HG03025 (cell line): ENCODE data around the gene NPY4R2.
"Not testable (repeated sequence)": the region's sequence is repeated elsewhere in the genome, so short reads cannot be mapped to it uniquely, and the experiment has no call there.

ENCODE experiments used
- ATAC-seq: cut with Tn5 transposase; IDR thresholded peaks from one replicate; pipeline ENCODE4 v1.9.1; 2021; ENCODE audit warnings: mild to moderate bottlenecking, moderate library complexity; ENCODE audit not compliant: unreplicated experiment, low FRiP score

NPY4R2 gene

DNA sequence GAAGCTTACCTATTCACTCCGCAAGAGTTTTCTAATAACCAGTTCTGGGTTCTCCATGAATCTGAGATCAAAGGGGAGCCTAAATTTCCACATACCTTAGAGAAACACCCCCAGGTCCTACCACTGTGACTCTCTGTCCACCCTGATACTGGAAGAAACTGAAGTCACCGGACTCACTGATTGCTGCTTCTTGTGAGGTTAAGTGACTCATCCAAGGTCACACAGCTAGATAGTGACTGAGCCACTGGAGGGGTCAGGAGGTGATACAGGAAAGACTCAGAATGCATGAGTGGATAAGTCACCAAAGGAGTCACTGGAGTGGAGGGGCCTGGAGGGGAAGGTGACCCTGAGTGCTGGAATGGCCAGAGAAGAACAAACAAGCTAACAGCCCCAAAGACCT is 9.8 kb downstream of the NPY4R2 start:
- ATAC-seq, result not testable (repeated sequence)

DNA sequence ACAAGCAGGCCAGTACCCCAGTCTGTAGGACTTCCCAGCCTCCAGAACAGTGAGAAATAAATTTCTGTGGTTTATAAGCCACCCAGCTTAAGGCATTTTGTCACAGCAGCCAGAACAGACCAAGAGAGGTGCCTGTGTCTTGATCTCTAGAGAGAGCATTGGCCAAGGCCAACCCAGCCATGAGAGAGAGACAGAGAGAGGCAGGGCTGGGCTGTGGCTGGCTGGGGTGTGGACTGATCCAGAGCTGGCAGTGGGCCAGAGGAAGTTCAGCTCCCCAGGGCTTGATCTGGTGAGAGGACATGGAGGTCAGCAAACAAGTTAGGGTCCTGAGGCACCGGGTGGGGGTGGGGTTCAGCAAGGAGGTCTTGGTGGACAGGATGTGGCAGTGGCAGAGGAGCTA is 14.4 kb downstream of the NPY4R2 start:
- ATAC-seq, result not testable (repeated sequence)

GRCh38 chr10:47933462-47933861 is 15.0 kb downstream of the NPY4R2 start:
- not testable (repeated sequence) for ATAC-seq

DNA sequence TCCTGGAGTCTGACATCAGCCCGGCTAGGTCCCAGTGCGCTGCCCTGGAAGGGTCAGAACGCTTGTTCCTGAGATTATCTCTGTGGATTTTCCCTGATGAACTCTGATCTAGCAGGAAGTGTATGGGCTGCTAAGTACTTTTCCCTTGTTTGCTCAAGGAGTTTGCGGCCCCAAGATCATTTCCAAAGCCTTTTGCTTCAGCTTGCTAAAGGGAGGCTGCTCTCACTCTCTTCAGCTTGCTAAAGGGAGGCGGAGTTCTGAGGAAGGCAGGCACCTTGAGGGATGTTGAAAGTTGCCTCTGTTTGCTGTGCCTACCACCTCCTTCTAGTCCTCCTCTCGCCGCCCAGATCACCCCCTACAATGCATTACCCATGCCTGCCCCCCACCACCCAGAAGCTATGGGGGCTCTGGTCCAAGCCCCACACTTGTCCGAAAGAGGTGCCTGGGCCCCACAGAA is 18.3 kb downstream of the NPY4R2 start:
- ATAC-seq, result not testable (repeated sequence)

DNA sequence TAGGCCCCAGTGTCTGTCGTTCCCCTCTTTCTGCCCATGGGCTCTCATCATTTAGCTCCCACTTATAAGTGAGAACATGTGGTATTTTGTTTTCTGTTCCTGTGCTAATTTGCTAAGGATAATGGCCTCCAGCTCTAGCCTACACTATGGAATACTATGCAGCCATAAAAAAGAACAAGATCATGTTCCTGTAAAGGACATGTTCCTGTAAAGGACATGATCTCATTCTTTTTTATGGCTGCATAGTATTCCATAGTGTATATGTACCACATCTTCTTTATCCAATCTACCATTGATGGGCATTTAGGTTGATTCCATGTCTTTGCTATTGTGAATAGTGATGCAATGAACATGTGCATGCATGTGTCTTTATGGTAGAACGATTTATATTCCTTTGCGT is 19.2 kb downstream of the NPY4R2 start:
- ATAC-seq, result not testable (repeated sequence)

DNA sequence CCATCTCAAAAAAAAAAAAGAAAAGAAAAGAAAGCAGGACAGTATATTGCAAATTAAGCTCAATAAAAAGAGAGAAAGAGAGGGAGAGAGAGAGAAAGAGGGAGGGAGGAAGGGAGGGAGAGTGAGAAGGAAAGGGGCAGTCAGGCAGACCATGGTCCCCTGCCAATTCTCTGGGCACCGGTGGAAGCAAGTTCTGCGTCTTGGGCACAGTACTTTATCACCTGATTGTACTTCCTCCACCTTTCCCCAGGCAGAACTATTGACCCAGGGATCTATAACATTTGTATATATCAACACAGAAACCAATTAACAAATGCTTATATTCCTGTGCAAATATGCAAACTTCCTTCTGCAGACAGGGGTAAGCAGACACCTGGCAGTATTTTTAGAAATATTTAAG is 22.4 kb downstream of the NPY4R2 start:
- not testable (repeated sequence) for ATAC-seq

DNA sequence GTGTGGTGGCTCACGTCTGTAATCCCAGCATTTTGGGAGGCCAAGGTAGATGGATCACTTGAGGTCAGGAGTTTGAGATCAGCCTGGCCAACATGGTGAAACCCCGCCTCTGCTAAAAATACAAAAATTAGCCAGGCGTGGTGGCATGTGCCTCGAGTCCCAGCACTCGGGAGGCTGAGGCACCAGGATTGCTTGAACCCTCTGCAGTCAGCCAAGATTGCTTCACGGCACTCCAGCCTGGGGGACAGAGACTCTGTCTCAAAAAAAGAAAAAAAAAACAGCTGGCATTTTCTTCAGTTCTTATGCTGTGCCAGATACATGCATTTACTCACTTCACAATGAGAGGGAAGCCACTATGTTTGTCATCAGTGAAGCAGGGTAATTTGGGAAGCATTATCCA is 22.9 kb downstream of the NPY4R2 start:
- ATAC-seq, result not testable (repeated sequence)

DNA sequence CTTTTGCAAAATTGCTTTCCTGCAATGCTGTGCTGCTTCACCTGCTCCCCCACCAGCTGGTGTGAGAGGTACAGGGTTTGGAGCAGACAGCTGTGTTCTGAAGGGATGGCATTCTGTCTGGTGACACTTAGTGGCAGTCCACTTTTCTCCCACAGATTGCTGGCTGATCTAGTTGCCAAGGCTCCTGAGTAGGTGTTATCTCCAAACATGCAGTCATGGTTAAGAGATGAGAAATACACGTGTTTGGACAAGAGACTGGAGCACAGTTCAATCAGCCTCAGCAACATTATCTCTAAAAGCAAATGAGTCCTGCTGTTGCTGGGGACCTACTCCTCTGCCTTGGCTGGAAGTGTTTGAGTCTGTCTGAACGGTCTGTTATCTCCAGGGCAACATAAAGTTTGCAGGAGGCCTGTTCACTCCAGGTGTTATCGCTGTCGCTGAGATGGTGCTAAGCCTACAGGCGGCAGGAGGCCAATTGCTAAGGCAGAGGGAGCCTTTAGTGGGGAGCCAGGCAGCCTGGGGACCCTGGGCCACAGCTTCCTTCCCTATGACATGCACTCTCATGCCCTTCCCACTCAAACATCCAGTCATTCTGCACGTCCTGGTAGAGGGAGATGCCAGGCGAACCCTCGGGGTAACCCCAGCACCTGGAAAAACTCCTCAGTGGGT is 24.0 kb downstream of the NPY4R2 start:
- ATAC-seq, result not testable (repeated sequence)

DNA sequence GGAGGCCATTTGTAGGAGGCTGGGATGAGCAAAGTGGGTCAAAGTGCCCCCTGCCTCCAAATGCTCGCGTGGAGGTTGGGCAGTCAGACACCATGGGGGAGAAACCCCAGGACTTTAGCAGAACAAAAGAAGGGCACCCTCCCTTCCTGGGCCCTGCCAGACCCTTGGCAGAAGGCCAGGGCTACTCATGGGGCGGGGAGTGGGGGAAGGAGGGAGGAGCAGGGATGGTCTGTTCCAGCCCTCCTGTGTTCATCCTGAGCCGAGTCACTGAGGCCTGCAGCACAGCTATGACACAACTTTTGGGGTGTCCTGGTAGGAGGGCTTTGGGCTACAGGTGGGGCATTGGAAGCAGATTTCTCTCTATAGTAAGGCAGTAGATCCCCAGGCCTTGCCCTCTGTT is 24.9 kb downstream of the NPY4R2 start:
- not testable (repeated sequence) for ATAC-seq

DNA sequence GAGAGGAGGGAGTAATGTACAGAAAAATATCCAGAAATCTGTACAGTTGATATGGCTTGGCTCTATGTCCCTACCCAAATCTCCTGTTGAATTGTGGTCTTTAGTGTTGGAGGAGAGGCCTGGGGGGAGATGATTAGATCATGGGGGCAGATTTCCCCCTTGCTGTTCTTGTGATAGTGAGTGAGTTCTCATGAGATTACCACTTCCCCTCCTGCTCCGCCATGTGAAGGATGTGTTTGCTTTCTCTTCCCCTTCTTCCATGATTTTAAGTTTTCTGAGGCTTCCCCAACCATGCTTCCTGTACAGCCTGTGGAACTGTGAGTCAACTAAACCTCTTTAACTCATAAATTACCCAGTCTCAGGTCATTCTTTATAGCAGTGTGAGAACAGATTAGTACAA is 29.0 kb downstream of the NPY4R2 start:
- not testable (repeated sequence) for ATAC-seq

DNA sequence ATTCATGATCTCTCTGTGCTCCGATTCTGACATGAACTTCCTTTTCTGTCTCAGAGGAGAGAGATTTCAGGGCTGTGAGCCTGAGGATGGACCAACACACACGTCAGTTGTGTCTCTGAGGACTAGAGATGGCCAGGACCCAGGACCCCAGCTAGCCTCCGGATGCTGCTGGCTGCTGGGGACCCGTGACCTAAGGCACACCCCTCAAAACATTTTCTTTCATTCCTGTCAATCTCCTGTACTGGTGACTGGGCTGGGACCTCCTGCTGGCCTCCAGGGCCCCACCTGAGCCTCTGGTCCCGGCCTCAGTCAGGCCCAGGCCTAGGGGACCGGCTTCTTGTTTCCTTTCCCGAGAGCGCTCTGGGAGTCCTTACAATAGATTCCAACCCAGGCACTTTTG is 38.7 kb downstream of the NPY4R2 start:
- not testable (repeated sequence) for ATAC-seq

DNA sequence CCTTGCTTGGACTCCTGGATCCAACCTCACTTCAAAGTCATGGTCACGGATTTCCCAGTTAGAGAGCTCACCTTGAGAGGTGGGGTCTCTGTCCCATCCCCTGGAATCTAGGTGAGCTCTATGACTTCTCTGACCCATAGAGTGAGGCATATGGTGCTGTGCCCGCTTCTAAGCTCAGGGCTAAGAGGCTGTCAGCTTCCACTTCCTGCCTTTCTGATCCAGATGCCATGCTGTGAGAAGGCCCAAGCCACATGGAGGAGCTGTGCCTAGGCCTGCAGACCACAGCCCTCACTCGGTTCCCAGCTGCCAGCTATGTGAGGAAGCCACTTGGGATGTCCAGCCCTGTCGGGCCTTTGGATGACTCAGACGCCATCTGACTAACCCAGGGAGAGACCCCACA is 41.2 kb downstream of the NPY4R2 start:
- not testable (repeated sequence) for ATAC-seq

GRCh38 chr10:47960699-47961098 is 42.2 kb downstream of the NPY4R2 start:
- not testable (repeated sequence) for ATAC-seq

DNA sequence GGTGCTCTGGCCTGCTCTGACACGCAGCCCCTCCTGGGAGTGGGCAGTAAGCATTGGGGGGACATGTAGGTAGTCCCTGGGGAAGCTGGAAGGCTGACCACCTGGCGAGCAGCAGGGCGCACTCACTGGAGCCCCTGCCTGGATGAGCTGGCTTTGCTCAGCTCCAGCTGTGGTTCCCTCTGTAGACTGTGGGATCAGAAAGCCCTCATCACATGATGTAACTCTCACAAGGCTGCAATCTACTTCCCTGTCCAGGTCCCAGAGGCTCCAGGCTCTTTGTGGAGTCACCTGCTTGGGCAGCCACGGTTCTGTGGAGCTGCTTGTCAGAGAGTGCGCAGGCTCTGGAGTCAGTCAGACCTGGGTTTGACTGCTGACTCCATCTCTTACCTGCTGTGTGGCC is 44.3 kb downstream of the NPY4R2 start:
- not testable (repeated sequence) for ATAC-seq

- ATAC-seq, result not testable (repeated sequence)
Observed at GRCh38 chr10:47964280-47965063, 46.0 kb downstream of the NPY4R2 start.

- not testable (repeated sequence) for ATAC-seq
Observed at GRCh38 chr10:47968988-47969387, 50.5 kb downstream of the NPY4R2 start.

DNA sequence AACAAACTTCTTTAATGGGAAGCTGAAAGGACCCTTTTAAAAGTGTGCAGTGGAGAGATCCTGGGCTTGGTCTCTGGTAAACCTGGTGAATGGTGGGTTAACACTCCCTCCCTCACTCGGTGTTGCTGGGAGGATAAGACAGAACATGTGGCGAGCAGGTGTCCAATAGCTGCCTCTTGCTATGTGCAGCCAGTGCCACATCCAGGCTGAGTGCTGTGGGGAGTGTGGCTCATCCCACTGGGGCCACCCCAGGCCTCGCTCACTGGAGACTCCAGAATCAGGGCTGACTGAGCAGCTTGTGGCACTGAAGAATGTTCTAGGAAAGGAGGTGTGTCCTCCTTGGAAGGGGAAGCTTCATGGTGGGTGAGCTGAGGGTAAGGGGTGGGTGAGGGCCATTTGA is 51.6 kb downstream of the NPY4R2 start:
- not testable (repeated sequence) for ATAC-seq

- ATAC-seq, result not testable (repeated sequence)
Observed at GRCh38 chr10:47971598-47971997, 53.1 kb downstream of the NPY4R2 start.

- ATAC-seq, result not testable (repeated sequence)
Observed at GRCh38 chr10:47972077-47972476, 53.6 kb downstream of the NPY4R2 start.
